ENCODE results near the gene CDYL. TPM values are rescaled to one million over a fixed set of nuclear protein-coding genes. Genes with fewer than 3 reads are reported as not detected.

The CDYL gene
- total RNA-seq, 1 donor from 2014 or later: 31.9 TPM

GRCh38 chr6:4788953-4789584, 12.9 kb downstream of the CDYL start:
- peaks cover 39% of the 10 kb centered on the region for H3K4me1 ChIP-seq
- no peak overlapping the region for H3K27ac ChIP-seq
- no peaks in the 10 kb centered on the region for H3K36me3 ChIP-seq
- no peak overlapping the region for H3K4me3 ChIP-seq
- H3K9me3 ChIP-seq: no peaks in the 10 kb centered on the region
- TF ChIP-seq, protein P1, sequence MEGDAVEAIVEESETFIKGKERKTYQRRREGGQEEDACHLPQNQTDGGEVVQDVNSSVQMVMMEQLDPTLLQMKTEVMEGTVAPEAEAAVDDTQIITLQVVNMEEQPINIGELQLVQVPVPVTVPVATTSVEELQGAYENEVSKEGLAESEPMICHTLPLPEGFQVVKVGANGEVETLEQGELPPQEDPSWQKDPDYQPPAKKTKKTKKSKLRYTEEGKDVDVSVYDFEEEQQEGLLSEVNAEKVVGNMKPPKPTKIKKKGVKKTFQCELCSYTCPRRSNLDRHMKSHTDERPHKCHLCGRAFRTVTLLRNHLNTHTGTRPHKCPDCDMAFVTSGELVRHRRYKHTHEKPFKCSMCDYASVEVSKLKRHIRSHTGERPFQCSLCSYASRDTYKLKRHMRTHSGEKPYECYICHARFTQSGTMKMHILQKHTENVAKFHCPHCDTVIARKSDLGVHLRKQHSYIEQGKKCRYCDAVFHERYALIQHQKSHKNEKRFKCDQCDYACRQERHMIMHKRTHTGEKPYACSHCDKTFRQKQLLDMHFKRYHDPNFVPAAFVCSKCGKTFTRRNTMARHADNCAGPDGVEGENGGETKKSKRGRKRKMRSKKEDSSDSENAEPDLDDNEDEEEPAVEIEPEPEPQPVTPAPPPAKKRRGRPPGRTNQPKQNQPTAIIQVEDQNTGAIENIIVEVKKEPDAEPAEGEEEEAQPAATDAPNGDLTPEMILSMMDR (IDR thresholded peaks at IDR 0.05): no peak
- TF ChIP-seq POLR2A (IDR thresholded peaks at IDR 0.05) (no peak), POLR2AphosphoS5 (IDR thresholded peaks at IDR 0.05; ENCODE audit: insufficient read depth in 1 of 2, low read depth in 1 of 2) (no peak)
- no peak for DNase-seq (ENCODE audit: extremely low spot score in 2 of 2)
- intact Hi-C loops (cut with DNase I): no loop called here
- no peaks in the 10 kb centered on the region for H3K27me3 ChIP-seq

DNA sequence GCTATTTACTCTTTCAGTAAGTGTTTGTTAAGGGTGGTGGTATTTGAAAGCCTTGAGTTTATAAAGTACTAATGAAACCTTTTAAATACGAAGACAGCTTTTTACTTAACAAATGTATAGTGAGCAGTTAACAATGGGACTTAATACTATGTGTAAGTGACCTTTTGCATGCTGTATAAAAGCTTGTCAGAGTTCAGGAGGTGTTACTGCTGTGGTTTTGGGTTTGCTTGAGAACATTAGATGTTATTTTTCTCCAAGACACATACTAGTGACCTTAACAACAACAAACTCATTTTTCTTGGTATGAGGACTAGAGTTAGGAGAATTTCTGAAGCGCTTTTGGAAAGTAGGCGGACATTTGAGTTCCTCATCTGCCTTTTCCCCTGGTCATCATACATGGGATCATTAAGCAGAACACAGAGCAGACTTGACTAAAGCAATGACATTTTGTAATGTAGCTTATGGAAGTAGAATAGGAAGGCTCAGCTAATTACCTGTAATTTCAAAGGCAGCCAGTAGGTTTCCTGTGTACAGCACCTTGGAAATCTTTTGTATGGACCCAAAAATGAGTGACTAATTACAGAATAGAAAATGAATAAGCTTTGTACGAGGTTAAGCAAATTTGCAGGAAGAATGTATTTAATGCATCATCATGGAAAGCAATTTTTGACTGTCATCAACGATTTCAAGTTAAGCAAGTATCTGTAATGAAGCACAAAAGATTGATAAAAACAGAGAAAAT, 14.1 kb downstream of the CDYL start:
- no peak for DNase-seq (ENCODE audit: extremely low spot score in 2 of 2)
- no peaks in the 10 kb centered on the region for H3K27me3 ChIP-seq
- H3K27ac ChIP-seq: no peak overlapping the region
- H3K9me3 ChIP-seq: no peaks in the 10 kb centered on the region
- intact Hi-C loops (cut with DNase I): no loop called here
- TF ChIP-seq, protein P1 (IDR thresholded peaks at IDR 0.05): no peak
- TF ChIP-seq POLR2AphosphoS5 (IDR thresholded peaks at IDR 0.05; ENCODE audit: insufficient read depth in 1 of 2, low read depth in 1 of 2) (no peak), POLR2A (IDR thresholded peaks at IDR 0.05) (no peak)
- no peaks in the 10 kb centered on the region for H3K36me3 ChIP-seq
- no peak overlapping the region for H3K4me3 ChIP-seq
- H3K4me1 ChIP-seq: peaks cover 45% of the 10 kb centered on the region

DNA sequence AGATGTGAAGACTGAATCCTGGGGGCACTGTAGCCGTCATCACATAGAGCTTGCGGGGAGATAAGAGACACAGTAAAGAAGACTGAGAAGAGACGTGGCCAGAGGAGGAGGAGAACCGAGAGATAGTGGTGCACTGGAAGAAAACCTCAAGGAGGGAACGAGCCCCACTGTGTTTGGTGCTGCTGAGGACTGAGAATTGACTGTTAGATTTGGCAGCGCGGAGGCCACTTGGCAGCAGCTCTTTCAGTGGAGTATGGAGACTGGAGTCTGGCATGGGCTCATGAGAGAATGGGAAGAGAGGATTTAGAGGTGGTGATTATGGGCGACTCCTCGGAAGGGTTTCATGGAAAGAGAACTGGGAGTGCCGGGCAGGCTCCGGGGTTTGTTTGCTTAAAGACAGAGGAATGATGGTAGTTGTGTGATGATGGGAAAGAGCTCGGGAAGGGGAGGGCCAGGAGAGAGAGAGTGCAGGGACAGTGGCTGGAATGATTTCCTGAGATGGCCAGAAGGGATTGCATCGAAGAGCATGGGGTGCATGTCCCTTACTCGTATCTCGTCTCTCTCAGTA, 18.0 kb downstream of the CDYL start:
- peak overlapping the region; percentile 21 for H3K27ac ChIP-seq
- intact Hi-C loops (cut with DNase I): no loop called here

GRCh38 chr6:4797587-4797986, 21.4 kb downstream of the CDYL start:
- no peak overlapping the region for H3K27ac ChIP-seq
- H3K4me3 ChIP-seq: no peak overlapping the region
- intact Hi-C loops (cut with DNase I): no loop called here
- no peak for DNase-seq (ENCODE audit: extremely low spot score in 2 of 2)
- TF ChIP-seq POLR2AphosphoS5 (IDR thresholded peaks at IDR 0.05; ENCODE audit: insufficient read depth in 1 of 2, low read depth in 1 of 2) (no peak), POLR2A (IDR thresholded peaks at IDR 0.05) (no peak)
- TF ChIP-seq, protein P1 (IDR thresholded peaks at IDR 0.05): no peak
- H3K4me1 ChIP-seq: peaks cover 21% of the 10 kb centered on the region
- no peaks in the 10 kb centered on the region for H3K9me3 ChIP-seq
- no peaks in the 10 kb centered on the region for H3K36me3 ChIP-seq
- H3K27me3 ChIP-seq: no peaks in the 10 kb centered on the region

More for the DNA sequence above, 18.0 kb downstream of the CDYL start:
- no peak for TF ChIP-seq POLR2AphosphoS5 (IDR thresholded peaks at IDR 0.05; ENCODE audit: insufficient read depth in 1 of 2, low read depth in 1 of 2)
- TF ChIP-seq, protein P1 (IDR thresholded peaks at IDR 0.05): no peak
- no peak for TF ChIP-seq POLR2A (IDR thresholded peaks at IDR 0.05)
- H3K9me3 ChIP-seq: no peaks in the 10 kb centered on the region
- no peaks in the 10 kb centered on the region for H3K36me3 ChIP-seq
- peaks cover 25% of the 10 kb centered on the region for H3K4me1 ChIP-seq
- DNase-seq (ENCODE audit: extremely low spot score in 2 of 2): peak in 1 of 2 donors; percentile 74
- no peak overlapping the region for H3K4me3 ChIP-seq
- H3K27me3 ChIP-seq: no peaks in the 10 kb centered on the region
